Posterior vena cava (tissue), 2 donors: Measurements from ENCODE around the gene ZDHHC17. TPM values are rescaled to one million over a fixed set of nuclear protein-coding genes. Genes with fewer than 3 reads are reported as not detected.
A peak's percentile ranks its signal among the peaks of the same experiment; 100 is the strongest.
"Not testable (repeated sequence)": the region's sequence is repeated elsewhere in the genome, so short reads cannot be mapped to it uniquely, and the experiment has no call there.

Source experiments
- DNase-seq: peaks from one replicate; pipeline ENCODE4 v3.0.0-alpha.2; 2020; ENCODE audit warnings: low spot score
- intact Hi-C, 2 donors: fragments of 100-400 bp; cut with DNase I; formaldehyde crosslinking; loops; one replicate each; pipeline versions ENCODE4 v1.14.1 to v1.14.2; 2022 to 2023
- long read RNA-seq, 2 donors: library from polyadenylated mRNA; unstranded; transcript quantifications; one replicate each; pipeline ENCODE4 v2.0.0, GENCODE V29; 2020 to 2021
- total RNA-seq, 2 donors: library from RNA; stranded (reverse); fragmentation: NEBNext Ultra II Directional; extraction: Animal tissue kit (Norgen Biotek cat#: 25700); gene quantifications; one replicate each; pipeline ENCODE4 v1.2.1, GENCODE V29; 2021
- donor health status: DM: yes; HTN: yes; CAD: no.
- donor health status: DM: yes; HTN: yes; CAD: no.

The ZDHHC17 gene, protein sequence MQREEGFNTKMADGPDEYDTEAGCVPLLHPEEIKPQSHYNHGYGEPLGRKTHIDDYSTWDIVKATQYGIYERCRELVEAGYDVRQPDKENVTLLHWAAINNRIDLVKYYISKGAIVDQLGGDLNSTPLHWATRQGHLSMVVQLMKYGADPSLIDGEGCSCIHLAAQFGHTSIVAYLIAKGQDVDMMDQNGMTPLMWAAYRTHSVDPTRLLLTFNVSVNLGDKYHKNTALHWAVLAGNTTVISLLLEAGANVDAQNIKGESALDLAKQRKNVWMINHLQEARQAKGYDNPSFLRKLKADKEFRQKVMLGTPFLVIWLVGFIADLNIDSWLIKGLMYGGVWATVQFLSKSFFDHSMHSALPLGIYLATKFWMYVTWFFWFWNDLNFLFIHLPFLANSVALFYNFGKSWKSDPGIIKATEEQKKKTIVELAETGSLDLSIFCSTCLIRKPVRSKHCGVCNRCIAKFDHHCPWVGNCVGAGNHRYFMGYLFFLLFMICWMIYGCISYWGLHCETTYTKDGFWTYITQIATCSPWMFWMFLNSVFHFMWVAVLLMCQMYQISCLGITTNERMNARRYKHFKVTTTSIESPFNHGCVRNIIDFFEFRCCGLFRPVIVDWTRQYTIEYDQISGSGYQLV
- total RNA-seq: 10 to 100 TPM; 32.8 to 37.5 TPM
- long read RNA-seq, donor 1, full-length matches to known transcripts: 1 of 5 reads
- long read RNA-seq, donor 1, partial matches to known transcripts: 2 of 5 reads
- long read RNA-seq, donor 1, other reads (novel, unspliced or antisense): 2 of 5 reads
- long read RNA-seq, donor 2, partial matches to known transcripts: 2 of 7 reads
- long read RNA-seq, donor 2, other reads (novel, unspliced or antisense): 5 of 7 reads

DNA sequence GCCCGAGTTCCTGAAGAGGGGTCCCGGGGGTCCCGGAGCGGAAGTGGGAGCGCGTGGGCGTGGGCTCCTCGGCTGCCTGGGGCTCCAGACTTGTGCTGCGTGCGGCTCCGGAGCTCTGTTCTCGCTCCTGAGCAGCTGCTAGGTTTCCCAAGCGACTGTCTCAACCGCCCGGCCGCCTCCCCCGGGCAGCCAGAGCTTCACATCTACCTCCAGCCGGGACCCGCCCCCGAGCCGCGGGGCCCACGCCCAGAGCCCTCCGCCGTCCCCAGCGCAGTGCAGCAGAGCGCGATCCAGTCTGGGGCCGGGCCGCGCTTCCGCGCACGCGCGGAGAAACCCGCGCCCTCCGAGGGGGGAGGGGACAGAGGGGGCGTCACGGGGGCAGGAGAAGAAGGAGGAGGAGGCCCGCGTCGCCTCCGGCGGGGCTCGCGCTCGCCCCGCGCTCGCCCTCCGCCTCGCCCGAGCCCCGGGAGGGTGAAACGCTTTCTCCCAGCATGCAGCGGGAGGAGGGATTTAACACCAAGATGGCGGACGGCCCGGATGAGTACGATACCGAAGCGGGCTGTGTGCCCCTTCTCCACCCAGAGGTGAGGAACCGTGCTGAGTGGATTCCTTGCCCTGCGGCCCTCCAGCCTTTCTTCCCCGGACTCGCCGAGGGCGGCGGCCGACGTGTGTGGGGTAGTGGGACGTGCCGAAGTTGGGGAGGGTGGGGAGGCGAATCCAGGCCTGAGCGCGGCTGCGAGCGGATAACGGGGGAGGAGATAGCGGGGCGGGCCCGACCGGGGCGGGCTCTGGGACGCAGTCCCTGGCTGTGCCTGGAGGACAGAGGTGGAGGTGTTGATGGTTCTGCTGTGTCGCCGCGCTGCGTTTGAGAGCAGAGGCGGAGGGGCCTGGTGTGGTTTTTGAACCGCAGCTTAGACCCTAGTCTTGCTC is at the start of gene ZDHHC17:
TSS of gene ZDHHC17 (plus strand) at position 370 of the 930 bp plus-strand sequence. CDS start at position 492, 122 bp downstream.
- intact Hi-C loops: no loop called here

GRCh38 chr12:76714415-76714814 is 49.5 kb upstream of the ZDHHC17 start:
- DNase-seq: no peak
- intact Hi-C loops: no loop called here

More for the DNA sequence above, at the start of gene ZDHHC17:
- peak; percentile 97 for DNase-seq

GRCh38 chr12:76714861-76715260 is 49.1 kb upstream of the ZDHHC17 start:
- DNase-seq: no peak

DNA sequence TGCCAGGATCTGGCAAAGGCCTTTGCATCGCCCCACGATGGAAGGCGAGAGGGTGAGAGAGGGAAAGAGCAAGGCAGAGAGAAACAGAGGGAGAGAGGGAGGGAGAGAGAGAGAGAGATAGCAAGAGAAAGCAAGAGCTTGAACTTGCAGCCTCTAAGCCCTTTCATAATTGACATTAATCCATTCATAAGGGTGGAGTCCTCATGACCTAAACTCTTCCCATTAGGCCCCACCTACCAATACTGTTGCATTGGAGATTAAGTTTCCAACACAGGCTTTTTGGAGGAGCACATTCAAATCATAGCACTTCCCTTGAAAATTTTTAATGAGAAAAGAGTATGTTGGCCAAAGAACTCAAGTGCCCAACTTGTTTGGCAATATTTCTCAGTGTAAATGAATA is 48.6 kb upstream of the ZDHHC17 start:
- intact Hi-C loops: no loop called here
- DNase-seq: no peak

More at GRCh38 chr12:76714861-76715260, 49.1 kb upstream of the ZDHHC17 start:
- intact Hi-C loops: no loop called here

DNA sequence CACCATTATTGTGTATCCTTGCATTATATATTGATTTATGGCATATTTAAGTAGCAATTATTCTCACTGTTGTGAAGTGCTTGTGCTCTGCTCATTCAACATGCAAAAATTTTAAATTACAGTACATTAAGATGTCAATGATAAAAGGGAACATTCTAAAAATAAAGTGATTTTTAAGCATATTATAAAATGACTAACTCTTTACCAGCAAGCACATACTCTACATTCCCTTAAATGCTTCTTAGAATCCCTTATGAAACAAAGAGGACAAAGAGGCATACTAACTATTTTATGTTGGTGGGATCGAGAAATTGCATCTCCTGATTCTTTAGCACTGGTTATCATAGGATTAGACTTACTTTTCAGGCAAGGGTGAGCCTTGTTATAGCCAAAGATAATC is 46.6 kb upstream of the ZDHHC17 start:
- DNase-seq: no peak
- intact Hi-C loops: no loop called here

DNA sequence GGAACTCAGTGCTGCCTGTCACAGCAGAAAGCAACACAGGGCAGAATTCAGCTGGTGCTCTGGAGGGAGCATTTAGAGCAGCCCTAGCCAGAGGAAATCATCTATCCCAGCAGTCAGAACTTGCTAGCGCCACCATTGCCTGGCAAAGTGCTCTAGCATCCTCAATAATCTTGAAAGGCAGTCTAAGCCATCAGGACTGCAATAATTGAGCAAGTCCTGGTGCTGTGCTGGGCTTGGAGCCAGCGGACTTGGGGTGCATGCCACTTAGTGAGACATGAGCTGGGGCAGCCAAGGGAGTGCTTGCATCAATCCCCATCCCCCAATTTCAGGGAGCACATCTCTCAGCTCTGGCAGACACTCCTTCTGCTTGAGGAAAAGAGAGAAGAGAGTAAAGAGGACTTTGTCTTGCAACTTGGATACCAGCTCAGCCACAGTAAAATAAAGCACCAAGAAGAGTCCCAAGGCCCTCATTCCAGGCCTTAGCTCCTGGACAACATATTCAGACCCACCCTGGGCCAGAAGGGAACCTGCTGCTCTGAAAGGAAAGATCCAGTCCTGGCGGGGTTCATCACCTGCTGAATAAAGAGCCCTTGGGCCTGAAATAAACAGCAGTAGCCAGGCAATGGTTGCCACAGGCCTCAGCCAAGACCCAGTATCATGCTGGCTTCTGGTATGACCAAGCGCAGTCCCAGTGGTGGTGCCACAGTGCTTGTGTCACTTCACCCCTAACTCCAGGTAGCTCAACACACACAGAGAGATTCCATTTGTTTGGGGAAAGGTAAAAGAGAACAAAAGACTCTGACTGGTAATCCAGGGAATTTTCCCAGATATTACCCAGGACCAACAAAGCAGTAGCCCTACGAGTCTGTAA is 44.5 kb upstream of the ZDHHC17 start:
- intact Hi-C loops: no loop called here

GRCh38 chr12:76720068-76720467 is 43.8 kb upstream of the ZDHHC17 start:
- no peak for DNase-seq

More for the DNA sequence above, 44.5 kb upstream of the ZDHHC17 start:
- DNase-seq: no peak

GRCh38 chr12:76726626-76727025 is 37.3 kb upstream of the ZDHHC17 start:
- no peak for DNase-seq
- intact Hi-C loops: no loop called here

More at GRCh38 chr12:76720068-76720467, 43.8 kb upstream of the ZDHHC17 start:
- intact Hi-C loops: no loop called here

- DNase-seq, intact Hi-C loops: not testable (repeated sequence)
These were observed 31.7 kb upstream of the ZDHHC17 start for GRCh38 chr12:76732188-76732587.

DNA sequence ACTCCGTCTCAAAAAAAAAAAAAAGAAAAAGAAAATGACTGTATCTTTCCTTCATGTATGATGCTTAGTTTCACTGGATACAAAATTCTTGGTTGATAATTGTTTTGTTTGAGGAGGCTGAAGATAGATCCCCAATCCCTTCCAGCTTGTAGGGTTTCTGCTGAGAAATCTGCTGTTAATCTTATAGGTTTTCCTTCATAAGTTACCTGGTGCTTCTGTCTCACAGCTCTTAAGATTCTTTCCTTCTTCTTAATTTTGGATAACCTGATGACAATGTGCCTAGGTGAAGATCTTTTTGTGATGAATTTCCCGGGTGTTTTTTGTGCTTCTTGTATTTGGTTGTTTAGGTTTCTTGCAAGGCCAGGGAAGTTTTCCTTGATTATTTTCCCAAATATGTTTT is 26.2 kb upstream of the ZDHHC17 start:
- intact Hi-C loops, DNase-seq: not testable (repeated sequence)

GRCh38 chr12:76738824-76739579 is 24.9 kb upstream of the ZDHHC17 start:
- intact Hi-C loops: no loop called here
- DNase-seq: no peak

DNA sequence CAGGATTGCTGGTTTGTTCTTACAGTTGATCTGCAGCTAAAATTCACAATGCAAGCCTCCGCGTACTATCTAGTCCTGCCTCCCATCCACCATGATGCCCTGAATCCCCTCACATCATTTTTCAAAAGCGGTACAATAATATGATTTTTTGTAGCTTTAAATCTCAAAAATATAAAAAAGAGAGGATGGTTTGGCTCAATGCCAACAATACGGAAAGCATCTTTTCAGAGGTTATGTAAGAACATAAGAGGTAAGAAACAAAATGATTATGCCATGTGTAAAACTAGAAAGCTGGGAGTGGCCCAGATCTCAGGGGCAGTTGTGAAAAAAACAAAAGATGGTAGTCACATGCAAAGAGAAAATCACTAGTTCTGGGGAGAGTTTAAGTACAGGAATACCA is 24.0 kb upstream of the ZDHHC17 start:
- intact Hi-C loops: no loop called here
- DNase-seq: no peak

DNA sequence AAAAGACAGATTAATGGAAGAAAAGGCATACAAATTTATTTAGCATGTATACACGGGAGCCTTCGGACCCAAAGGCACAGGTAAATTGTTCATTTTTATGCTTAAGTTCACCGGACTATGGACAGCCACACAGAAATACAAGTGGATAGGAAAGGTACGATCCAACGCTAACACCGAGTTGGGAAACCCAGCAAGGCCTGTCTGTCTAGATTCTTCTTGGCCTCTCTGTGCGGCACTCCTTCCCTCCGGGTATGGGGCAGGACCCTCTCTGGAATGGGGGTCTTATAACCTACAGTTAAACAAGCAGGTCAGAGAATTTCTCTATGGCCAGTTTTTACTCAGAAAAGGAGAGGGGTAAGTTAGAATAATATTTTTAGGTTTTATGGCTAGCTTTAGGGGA is 23.4 kb upstream of the ZDHHC17 start:
- intact Hi-C loops: no loop called here

GRCh38 chr12:76745343-76745742 is 18.6 kb upstream of the ZDHHC17 start:
- intact Hi-C loops: no loop called here
- no peak for DNase-seq

More for the DNA sequence above, 23.4 kb upstream of the ZDHHC17 start:
- DNase-seq: no peak

GRCh38 chr12:76746516-76746915 is 17.4 kb upstream of the ZDHHC17 start:
- DNase-seq: no peak
- intact Hi-C loops: no loop called here

GRCh38 chr12:76747245-76747644 is 16.7 kb upstream of the ZDHHC17 start:
- no peak for DNase-seq
- intact Hi-C loops: no loop called here

DNA sequence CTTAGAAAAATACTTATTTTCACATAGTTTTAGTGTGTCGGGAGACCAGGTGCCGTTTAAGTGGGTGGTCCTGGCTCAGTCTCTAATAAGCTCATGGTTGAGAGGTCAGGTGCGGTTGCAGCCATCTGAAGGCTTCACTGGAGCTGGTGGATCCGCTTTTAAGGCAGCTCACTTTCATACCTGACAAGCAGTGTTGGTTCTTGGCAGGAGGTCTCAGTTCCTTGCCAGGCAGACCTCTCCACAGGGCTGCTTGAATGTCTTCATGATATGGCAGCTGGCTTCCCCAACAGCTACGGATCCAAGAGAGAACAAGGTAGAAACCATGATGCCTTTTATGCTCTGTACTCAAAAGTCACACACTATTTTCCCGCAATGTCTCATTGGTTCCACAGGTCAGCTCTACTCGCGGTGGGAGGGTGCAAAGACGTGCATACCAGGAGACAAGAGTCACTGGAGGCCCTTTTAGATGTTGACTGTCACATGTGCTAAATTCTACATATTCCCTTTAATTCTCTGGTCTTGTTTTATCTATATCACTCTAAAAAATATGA is 8.0 kb upstream of the ZDHHC17 start:
- no peak for DNase-seq
- intact Hi-C loops: no loop called here
